ENCODE measurements around the gene GALP. TPM values are rescaled to one million over a fixed set of nuclear protein-coding genes. Genes with fewer than 3 reads are reported as not detected.

Gene GALP
- total RNA-seq, 1 experiment from 2014 or later: not detected

GRCh38 chr19:56139847-56140582, 35.8 kb upstream of the GALP start:
- Histone ChIP-seq H4K91ac (ENCODE audit: insufficient read length, low read depth, low read length) (no peak overlapping the region), H3K79me1 (ENCODE audit: insufficient read depth, low read depth, low read length, poor library complexity, severe bottlenecking) (no peaks in the 10 kb centered on the region), H4K5ac (ENCODE audit: insufficient read length, low read depth, low read length) (no peak overlapping the region), H3K4me1 (ENCODE audit: insufficient read depth, low read length) (peaks cover 7% of the 10 kb centered on the region; the same call in 1 of the 2 replicates), H4K8ac (replicated peaks; ENCODE audit: insufficient read length, low read depth, low read length) (no peak overlapping the region), H2BK20ac (ENCODE audit: low read depth, low read length, poor library complexity, severe bottlenecking) (no peak overlapping the region), H3K27me3 (ENCODE audit: insufficient read depth, low read length) (no peaks in the 10 kb centered on the region), H3K9me3 (ENCODE audit: control insufficient read depth, low read depth, low read length) (no peaks in the 10 kb centered on the region), H2AFZ (ENCODE audit: low read length) (no peak overlapping the region), H2BK5ac (ENCODE audit: insufficient read length, low read length) (no peak overlapping the region), H3K79me2 (ENCODE audit: insufficient read depth, low read length) (peaks cover 4% of the 10 kb centered on the region; the same call in 1 of the 2 replicates), H3K23ac (ENCODE audit: insufficient read length, low read depth, low read length) (no peak overlapping the region), H3K56ac (ENCODE audit: insufficient read length, low read depth, low read length) (no peak overlapping the region), H3K4me2 (ENCODE audit: insufficient read depth, insufficient read length, low read length) (peak overlapping the region; percentile 88), H2BK15ac (ENCODE audit: low read depth, low read length) (no peak overlapping the region), H2BK12ac (ENCODE audit: insufficient read length, low read depth, low read length) (no peak overlapping the region), H2AK5ac (ENCODE audit: insufficient read length, low read length) (no peak overlapping the region), H4K20me1 (ENCODE audit: control insufficient read depth, insufficient read depth, insufficient read length) (no peaks in the 10 kb centered on the region), H3T11ph (ENCODE audit: low read length) (no peak overlapping the region), H3K9ac (ENCODE audit: extremely low read depth, insufficient read length, low read length) (peak overlapping the region; percentile 5), H3K14ac (ENCODE audit: insufficient read depth, low read length) (no peak overlapping the region), H3K23me2 (ENCODE audit: insufficient read length, low read depth, low read length, poor library complexity, severe bottlenecking) (peaks cover 13% of the 10 kb centered on the region), H3K4ac (ENCODE audit: low read depth, low read length) (no peak overlapping the region), H2BK120ac (ENCODE audit: low read depth, low read length, poor library complexity, severe bottlenecking) (no peak overlapping the region), H3K18ac (ENCODE audit: insufficient read length, low read depth, low read length) (peak overlapping the region; percentile 29), H3K27ac (ENCODE audit: insufficient read length, low read depth, low read length) (no peak overlapping the region)
- H3K9me3 Mint-ChIP-seq: 0 out of 5 replicates have a peak, but pooled peaks cover 0 to 2% of the 10 kb centered on the region in 2 experiments
- peaks cover 34% of the 10 kb centered on the region in 2 experiments for H3K4me1 Mint-ChIP-seq
- H3K27me3 Mint-ChIP-seq (ENCODE audit: low read depth): no peaks in the 10 kb centered on the region
- H3K4me3 Mint-ChIP-seq: peak overlapping the region; percentile 79 to 85
- peak overlapping the region; percentile 4 to 94 (median 21); a peak in 4 of 7 replicates for H3K27ac Mint-ChIP-seq
- no peak for DNase-seq
- TF ChIP-seq CTCF (conservative IDR thresholded peaks at IDR 0.05): no peak
- WGBS (ENCODE audit: extremely low coverage, insufficient read length, low lambda C conversion rate): no CpG with 5 or more reads among the region's 22 CpGs
- H3K36me3 Mint-ChIP-seq (ENCODE audit: insufficient read depth in 1 of 3, low read depth in 3 of 3): no peaks in the 10 kb centered on the region

Data from H9 (cell line).